Thyroid gland (tissue), 4 donors: Measurements from ENCODE around the gene GAD1.

ENCODE experiments used
- CTCF ChIP-seq, 6 experiments: fragments of 200-600 bp in 3 of 6; fragments of 450-650 bp in 3 of 6; sonication (generic) in 3 of 6; IDR thresholded peaks; one replicate each; pipeline ENCODE4 v1.5.1; 2016 to 2019; ENCODE audit warnings: antibody characterized with exemption in 6 of 6, mild to moderate bottlenecking in 2 of 6, inconsistent platforms in 1 of 6, moderate library complexity in 1 of 6
- POLR2A ChIP-seq, 2 donors: fragments of 450-650 bp; IDR thresholded peaks; one replicate each; pipeline ENCODE4 v1.6.1; 2017; ENCODE audit warnings: antibody characterized with exemption in 2 of 2, mild to moderate bottlenecking in 2 of 2, moderate library complexity in 1 of 2

- TF ChIP-seq POLR2A (IDR thresholded peaks at IDR 0.05): no peak
- no peak for TF ChIP-seq CTCF (IDR thresholded peaks at IDR 0.05)
Measured at GRCh38 chr2:170782673-170783072, 34.0 kb upstream of the GAD1 start.
